HCT116 (cell line): ENCODE measurements around the gene PLA1A. TPM values are rescaled to one million over a fixed set of nuclear protein-coding genes. Genes with fewer than 3 reads are reported as not detected.

Experiments
- ATAC-seq: fragments of 200-7000 bp; cut with Tn5 transposase; 2 replicates; pipeline ENCODE4 v1.9.1; 2020; ENCODE audit warnings: mild to moderate bottlenecking, moderate library complexity
- BruUV-seq: library from RNA; stranded (reverse); fragments of 400-500 nt; replicated peaks from 2 replicates; lab custom pipeline; 2021; lab: Mats Ljungman, UMichigan
- CTCF ChIA-PET: fragments of 300-600 bp; sonication (Branson Sonifier 250); formaldehyde crosslinking; loops from one replicate; lab custom pipeline; 2021; ENCODE audit warnings: antibody characterized with exemption; lab: Charles Lee
- POLR2A ChIA-PET: fragments of 300-600, 350-600 bp; sonication (Branson Sonifier 250); formaldehyde crosslinking; loops from one replicate; lab custom pipeline; 2021; ENCODE audit warnings: antibody characterized with exemption; lab: Charles Lee
- RAD21 ChIA-PET, 2 experiments: fragments of 300-600 bp; sonication (Branson Sonifier 250); formaldehyde crosslinking; loops; one replicate each; lab custom pipeline; 2023; ENCODE audit warnings: low total read pairs in 2 of 2; ENCODE audit not compliant: uncharacterized antibody in 2 of 2, unreplicated experiment in 2 of 2, low non-redundant PET in 1 of 2; lab: Charles Lee
- DNase-seq: peaks from one replicate; pipeline ENCODE4 v3.0.0-alpha.2; 2010; ENCODE audit warnings: low read depth, low spot score
- H2AFZ ChIP-seq: fragments of 200-600 bp; shearing (Covaris generic), sonication (generic); 2 replicates; pipeline ENCODE4 v1.6.1; 2017; ENCODE audit warnings: low read depth, mixed run types, mixed read lengths, antibody characterized with exemption, low read length; ENCODE audit not compliant: poor library complexity, severe bottlenecking
- H3K27ac ChIP-seq: 2 replicates; pipeline ENCODE4 v1.5.1; 2012; ENCODE audit warnings: low read depth, low read length
- H3K27me3 ChIP-seq: fragments of 200-600 bp; sonication (generic); 2 replicates; pipeline ENCODE4 v1.6.1; 2016; ENCODE audit warnings: mixed run types, low read length, mixed read lengths; ENCODE audit not compliant: insufficient read depth
- H3K36me3 ChIP-seq, 2 experiments: fragments of 200-500 bp in 1 of 2; fragments of 200-600 bp in 1 of 2; sonication (Bioruptor generic) in 1 of 2; sonication (generic) in 1 of 2; 2 replicates each; pipeline versions ENCODE4 v1.5.1 to v1.6.1; 2014 to 2016; ENCODE audit warnings: low read length in 2 of 2, inconsistent platforms in 1 of 2, mixed read lengths in 1 of 2, mixed run types in 1 of 2; ENCODE audit not compliant: insufficient read depth in 2 of 2, control insufficient read depth in 1 of 2
- H3K4me1 ChIP-seq, 2 experiments: fragments of 200-600 bp in 1 of 2; sonication (generic) in 1 of 2; 2 replicates each; pipeline versions ENCODE4 v1.5.1 to v1.6.1; 2012 to 2017; ENCODE audit warnings: low read length in 2 of 2, inconsistent platforms in 1 of 2, mild to moderate bottlenecking in 1 of 2, mixed read lengths in 1 of 2, mixed run types in 1 of 2, moderate library complexity in 1 of 2; ENCODE audit not compliant: insufficient read depth in 2 of 2, control insufficient read depth in 1 of 2
- H3K4me2 ChIP-seq: fragments of 200-600 bp; sonication (generic); 2 replicates; pipeline ENCODE4 v1.6.1; 2017; ENCODE audit warnings: mixed run types, low read length, mixed read lengths
- H3K4me3 ChIP-seq, 2 experiments: fragments of 200-600 bp in 1 of 2; sonication (generic) in 1 of 2; replicated peaks in 1 of 2; 2 replicates each; pipeline ENCODE4 v1.5.1; 2011 to 2016; ENCODE audit warnings: low read length in 2 of 2, control low read depth in 1 of 2, low read depth in 1 of 2, mild to moderate bottlenecking in 1 of 2, mixed read lengths in 1 of 2, mixed run types in 1 of 2
- H3K79me2 ChIP-seq: fragments of 200-600 bp; sonication (generic); 2 replicates; pipeline ENCODE4 v1.6.1; 2017; ENCODE audit warnings: mild to moderate bottlenecking, mixed run types, low read length, moderate library complexity, mixed read lengths; ENCODE audit not compliant: insufficient read depth
- H3K9ac ChIP-seq: fragments of 200-600 bp; sonication (generic); 2 replicates; pipeline ENCODE4 v1.6.1; 2016; ENCODE audit warnings: low read length, mixed read lengths
- H3K9me2 ChIP-seq: fragments of 200-600 bp; sonication (generic), shearing (Covaris generic); 2 replicates; pipeline ENCODE4 v1.6.1; 2017; ENCODE audit warnings: mixed run types, mild to moderate bottlenecking, moderate library complexity; ENCODE audit not compliant: insufficient read depth
- H3K9me3 ChIP-seq, 2 experiments: fragments of 200-500 bp in 1 of 2; fragments of 200-600 bp in 1 of 2; sonication (Bioruptor generic) in 1 of 2; sonication (generic) in 1 of 2; 2 replicates each; pipeline ENCODE4 v1.6.1; 2014 to 2017; ENCODE audit warnings: low read length in 2 of 2, mixed read lengths in 2 of 2, inconsistent platforms in 1 of 2, low read depth in 1 of 2, mild to moderate bottlenecking in 1 of 2, mixed run types in 1 of 2, moderate library complexity in 1 of 2; ENCODE audit not compliant: control insufficient read depth in 1 of 2, insufficient read depth in 1 of 2
- H4K20me1 ChIP-seq: fragments of 200-600 bp; sonication (generic), shearing (Covaris generic); 2 replicates; pipeline ENCODE4 v1.6.1; 2017; ENCODE audit warnings: mixed run types, mild to moderate bottlenecking, moderate library complexity; ENCODE audit not compliant: insufficient read depth
- CBX3 ChIP-seq: IDR thresholded peaks from 2 replicates; pipeline ENCODE4 v1.6.1; 2012; ENCODE audit warnings: low read depth
- CTCF ChIP-seq, 3 experiments: fragments of 200-600 bp in 1 of 3; sonication (generic) in 1 of 3; IDR thresholded peaks in 2 of 3; conservative IDR thresholded peaks in 1 of 3; 2 replicates each; pipeline ENCODE4 v1.5.1; 2012 to 2017; ENCODE audit warnings: low read depth in 2 of 3, low read length in 2 of 3, antibody characterized with exemption in 1 of 3, borderline replicate concordance in 1 of 3, control low read depth in 1 of 3, mild to moderate bottlenecking in 1 of 3, mixed read lengths in 1 of 3, mixed run types in 1 of 3, moderate library complexity in 1 of 3; ENCODE audit not compliant: insufficient read depth in 1 of 3
- MAX ChIP-seq: IDR thresholded peaks from 2 replicates; pipeline ENCODE4 v1.6.1; 2012
- RAD21 ChIP-seq: IDR thresholded peaks from 2 replicates; pipeline ENCODE4 v1.6.1; 2012; ENCODE audit warnings: low read depth, mild to moderate bottlenecking
- REST ChIP-seq: IDR thresholded peaks from 2 replicates; pipeline ENCODE4 v1.6.1; 2012; ENCODE audit warnings: low read depth
- SIN3A ChIP-seq: IDR thresholded peaks from 2 replicates; pipeline ENCODE4 v1.6.1; 2012; ENCODE audit warnings: low read depth
- SP1 ChIP-seq: IDR thresholded peaks from 2 replicates; pipeline ENCODE4 v1.6.1; 2012; ENCODE audit warnings: low read depth
- SRF ChIP-seq: IDR thresholded peaks from 2 replicates; pipeline ENCODE4 v1.6.1; 2012; ENCODE audit warnings: low read depth
- YY1 ChIP-seq: IDR thresholded peaks from 2 replicates; pipeline ENCODE4 v1.6.1; 2011; ENCODE audit warnings: low read length, low read depth, moderate library complexity, mild to moderate bottlenecking; ENCODE audit not compliant: insufficient replicate concordance; ENCODE audit errors: extremely low read depth
- ZNF274 ChIP-seq: fragments of 200-500 bp; sonication (Bioruptor generic); IDR thresholded peaks from 2 replicates; pipeline ENCODE4 v1.6.1; 2014; ENCODE audit warnings: mild to moderate bottlenecking, low read depth, low read length, inconsistent platforms
- intact Hi-C: fragments of 100-400 bp; cut with micrococcal nuclease; formaldehyde crosslinking; loops from 2 replicates; pipeline ENCODE4 v1.10.0; 2022
- total RNA-seq: library from RNA; stranded (reverse); gene quantifications from one replicate; pipeline ENCODE4 v1.2.1, GENCODE V29; 2021; ENCODE audit not compliant: unreplicated experiment

The PLA1A gene
- total RNA-seq, 1 experiment from 2014 or later: not detected

- ChIA-PET CTCF (no interaction called here), POLR2A (interaction anchor here (0.6 kb wide), 1 partner anchor 14 kb away, joined by 3 read pairs; no protein-coding TSS in a partner anchor), RAD21 (no interaction called here)
- DNase-seq (no peak), ATAC-seq (no peak)
- no peak overlapping the region for H3K9ac ChIP-seq
- no peaks in the 10 kb centered on the region for H3K36me3 ChIP-seq
- no peaks in the 10 kb centered on the region for H3K9me2 ChIP-seq
- H3K27ac ChIP-seq: no peak overlapping the region
- H3K79me2 ChIP-seq: no peaks in the 10 kb centered on the region
- H3K4me3 ChIP-seq: no peak overlapping the region
- BruUV-seq: no TSS peak
- no peak overlapping the region for H3K4me2 ChIP-seq
- H3K27me3 ChIP-seq: 0 out of 2 replicates have a peak, but pooled peaks cover 8% of the 10 kb centered on the region
- H4K20me1 ChIP-seq: no peaks in the 10 kb centered on the region
- intact Hi-C loops: no loop called here
- no peaks in the 10 kb centered on the region for H3K9me3 ChIP-seq
- peaks cover 0 to 2% of the 10 kb centered on the region in 2 experiments; a peak in 1 of 4 replicates for H3K4me1 ChIP-seq
- H2AFZ ChIP-seq: no peak overlapping the region
- TF ChIP-seq CTCF (IDR thresholded peaks at IDR 0.05 in 2 of 3, conservative IDR thresholded peaks at IDR 0.05 in 1 of 3; ENCODE audit: borderline replicate concordance in 1 of 3, insufficient read depth in 1 of 3, low read depth in 2 of 3, low read length in 2 of 3) (no peak), YY1 (no peak), REST (no peak), SP1 (no peak), SIN3A (no peak), MAX (no peak), SRF (no peak), ZNF274 (no peak), RAD21 (no peak), CBX3 (no peak)
Observed at GRCh38 chr3:119585208-119585607, 12.5 kb upstream of the PLA1A start.
